GM21619 (cell line): ENCODE data around the gene RAB11FIP4.
"Not testable (repeated sequence)": the region's sequence is repeated elsewhere in the genome, so short reads cannot be mapped to it uniquely, and the experiment has no call there.

ENCODE experiments used
- ATAC-seq: cut with Tn5 transposase; IDR thresholded peaks from one replicate; pipeline ENCODE4 v1.9.1; 2021; ENCODE audit not compliant: unreplicated experiment

The RAB11FIP4 gene

DNA sequence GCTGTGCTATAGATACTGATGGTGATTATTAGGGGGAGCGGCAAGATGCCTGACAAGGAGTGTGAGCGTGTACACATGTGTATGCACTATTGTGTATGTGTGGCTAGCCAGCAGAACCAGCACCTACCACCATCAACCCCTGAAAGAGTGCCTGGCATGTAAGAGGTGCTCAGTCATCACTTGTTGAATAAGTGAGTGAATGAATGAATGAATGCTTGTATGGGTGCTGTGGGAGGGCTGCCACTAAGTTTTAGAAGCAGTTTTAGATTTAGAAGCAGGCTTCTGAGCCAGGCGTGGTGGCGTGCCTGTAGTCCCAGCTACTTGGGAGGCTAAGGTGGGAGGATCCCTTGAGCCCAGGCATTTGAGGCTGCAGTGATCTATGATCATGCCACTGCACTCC is 37.0 kb downstream of the RAB11FIP4 start:
- ATAC-seq, result no peak

DNA sequence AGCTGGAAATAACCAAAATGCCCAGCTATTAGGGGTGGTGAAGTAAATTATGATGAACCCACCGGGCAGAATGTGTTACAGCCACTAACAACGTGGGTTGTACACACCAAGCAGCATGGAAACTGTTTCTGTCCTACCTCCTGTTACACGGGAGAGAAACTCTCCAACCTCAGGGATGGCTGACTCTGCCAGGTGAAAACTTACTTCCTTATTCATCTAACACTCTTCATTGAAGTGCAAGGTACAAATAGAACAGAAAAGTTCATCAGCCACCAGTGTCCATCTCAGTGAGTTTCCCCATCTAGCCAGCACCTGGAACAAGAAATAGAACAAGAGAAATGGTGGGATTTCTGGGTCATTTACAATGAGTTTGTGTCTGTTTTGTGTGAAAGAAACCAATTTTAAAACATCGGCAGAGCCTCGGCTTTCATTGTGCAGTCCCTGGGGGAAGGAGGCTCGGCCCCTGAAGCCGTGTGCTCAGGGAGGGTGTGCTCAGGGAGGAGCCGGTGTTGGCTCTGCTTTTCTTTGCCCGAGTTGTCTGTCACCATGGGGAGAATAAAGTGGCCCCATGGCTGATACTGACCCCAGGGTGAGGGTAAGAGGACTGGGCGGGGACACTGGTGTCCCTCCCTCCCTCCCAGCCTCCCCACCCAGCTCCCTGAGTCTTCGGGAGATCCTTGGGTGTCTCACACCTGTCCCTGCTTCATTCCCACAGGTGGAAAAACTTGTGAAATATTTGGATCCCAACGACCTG is 39.8 kb downstream of the RAB11FIP4 start:
- ATAC-seq, result no peak

DNA sequence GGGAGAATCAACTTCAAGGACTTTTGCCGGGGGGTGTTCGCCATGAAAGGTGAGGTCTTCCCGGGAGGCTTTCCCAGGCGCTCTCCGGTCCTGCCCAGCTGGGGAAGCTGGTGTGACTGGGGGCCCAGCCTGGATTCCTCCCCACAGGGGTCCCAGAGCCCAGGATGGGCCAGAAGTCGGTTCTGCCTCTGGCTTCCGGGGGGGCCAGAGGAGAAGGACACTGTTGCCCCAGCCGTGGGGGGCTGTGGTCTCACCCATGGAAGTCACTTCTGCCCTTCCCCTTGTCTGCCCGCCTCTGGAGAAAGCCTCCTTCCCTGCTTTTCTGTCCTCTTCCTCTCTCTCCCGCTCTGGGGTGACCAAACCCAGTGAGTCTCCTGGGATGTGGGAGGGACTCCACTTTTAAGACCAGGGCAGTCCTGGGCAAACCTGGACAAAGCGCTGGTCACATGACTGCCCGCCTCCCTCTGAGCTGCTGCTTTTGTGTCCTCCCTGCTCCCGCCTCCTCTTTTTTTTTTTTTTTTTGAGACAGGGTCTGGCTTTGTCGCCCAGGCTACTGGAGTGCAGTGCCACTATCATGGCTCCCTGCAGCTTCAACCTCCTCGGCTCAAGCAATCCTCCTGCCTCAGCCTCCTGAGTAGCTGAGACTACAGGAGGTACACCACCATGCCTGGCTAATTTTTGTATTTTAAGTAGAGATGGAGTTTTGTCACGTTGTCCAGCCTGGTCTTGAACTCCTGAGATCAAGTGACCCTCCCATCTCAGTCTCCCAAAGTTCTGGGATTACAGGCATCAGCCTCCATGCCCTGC is 40.6 kb downstream of the RAB11FIP4 start:
- no peak for ATAC-seq

DNA sequence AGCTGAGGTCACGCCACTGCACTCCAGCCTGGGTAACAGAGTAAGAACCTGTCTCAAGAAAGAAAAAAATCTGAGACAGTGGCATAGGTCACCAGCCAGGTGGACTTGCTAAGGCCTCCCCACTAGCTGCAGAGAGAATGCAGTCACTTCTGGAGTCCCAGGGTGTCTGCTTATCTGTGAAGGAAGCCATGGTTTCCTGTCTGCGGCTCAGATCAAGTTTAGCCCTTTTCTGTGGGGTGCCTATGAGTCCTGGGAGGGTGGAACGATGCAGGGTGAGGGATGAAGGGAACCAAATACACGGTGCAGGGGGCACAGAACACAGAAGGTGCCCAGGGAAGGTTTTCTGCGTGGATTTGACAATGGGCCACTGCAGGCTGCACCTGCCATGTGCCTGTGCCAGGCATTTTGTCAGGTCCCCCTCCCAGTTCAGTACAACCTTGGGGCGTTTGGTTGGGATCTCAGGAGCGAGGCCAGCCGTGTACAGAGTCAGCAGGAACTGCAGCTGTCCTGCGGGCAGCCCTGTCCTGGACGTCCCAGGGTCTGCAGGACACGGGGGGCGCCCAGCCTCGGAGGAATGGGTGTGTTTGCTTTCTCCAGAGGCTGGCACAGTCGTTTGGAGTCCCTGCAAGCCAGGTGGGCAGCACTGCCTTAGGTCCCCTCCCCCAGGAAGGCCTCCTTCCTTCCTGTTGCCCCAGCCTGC is 41.8 kb downstream of the RAB11FIP4 start:
- no peak for ATAC-seq

DNA sequence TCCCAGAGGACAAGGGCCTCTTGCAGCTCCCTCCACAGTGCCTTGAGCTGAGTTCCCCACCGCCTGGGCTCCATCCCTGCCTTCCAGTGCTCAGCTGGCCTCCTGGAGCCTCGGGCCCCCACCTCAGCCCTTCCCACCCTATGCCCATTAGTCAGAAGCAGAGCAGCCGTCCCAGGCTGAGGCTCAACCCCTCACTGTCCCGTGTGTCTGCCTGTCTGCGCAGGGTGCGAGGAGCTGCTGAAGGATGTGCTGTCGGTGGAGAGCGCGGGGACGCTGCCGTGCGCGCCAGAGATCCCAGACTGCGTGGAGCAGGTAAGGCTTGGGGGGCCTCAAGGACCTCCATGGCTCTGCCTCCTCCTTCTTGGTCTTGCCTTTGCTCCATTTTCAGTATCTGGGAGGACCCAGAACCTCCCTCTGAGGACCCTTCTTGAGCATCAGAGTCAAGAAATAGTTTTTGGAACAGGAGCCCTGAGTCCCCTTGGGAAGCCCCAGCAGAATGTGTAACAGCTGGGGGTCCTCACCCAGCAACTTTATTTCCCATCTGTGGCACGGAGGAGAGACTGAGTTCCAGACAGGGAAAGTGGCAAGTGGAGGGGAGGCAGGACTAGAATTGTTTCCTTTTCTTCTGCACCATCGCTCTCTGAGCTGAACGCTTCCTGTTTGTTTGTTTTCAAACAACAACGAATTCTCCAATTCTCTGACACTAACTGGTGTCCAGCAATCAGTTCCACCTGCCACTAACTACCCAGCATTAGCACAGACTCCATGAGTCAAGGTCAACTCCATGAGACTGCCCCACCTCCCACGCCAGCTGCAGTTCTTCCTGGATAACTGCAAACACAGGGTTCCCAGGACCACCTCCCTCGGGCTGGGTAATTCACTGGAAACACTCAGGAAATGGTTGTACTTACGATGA is 42.6 kb downstream of the RAB11FIP4 start:
- ATAC-seq, result no peak

DNA sequence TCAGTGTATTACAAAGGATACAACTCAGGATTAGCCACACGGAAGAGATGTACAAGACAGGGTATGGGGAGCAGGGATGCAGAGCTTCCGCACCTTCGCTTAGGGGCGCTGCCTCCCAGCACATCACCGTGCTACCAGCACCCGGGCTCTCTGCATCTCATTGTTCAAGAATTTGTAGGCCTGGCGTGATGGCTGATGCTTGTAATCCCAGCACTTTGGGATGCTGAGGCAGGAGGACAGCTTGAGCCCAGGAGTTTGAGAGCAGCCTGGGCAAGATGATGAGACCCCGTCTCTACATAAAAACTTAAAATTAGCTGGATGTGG is 43.2 kb downstream of the RAB11FIP4 start:
- ATAC-seq, result no peak

DNA sequence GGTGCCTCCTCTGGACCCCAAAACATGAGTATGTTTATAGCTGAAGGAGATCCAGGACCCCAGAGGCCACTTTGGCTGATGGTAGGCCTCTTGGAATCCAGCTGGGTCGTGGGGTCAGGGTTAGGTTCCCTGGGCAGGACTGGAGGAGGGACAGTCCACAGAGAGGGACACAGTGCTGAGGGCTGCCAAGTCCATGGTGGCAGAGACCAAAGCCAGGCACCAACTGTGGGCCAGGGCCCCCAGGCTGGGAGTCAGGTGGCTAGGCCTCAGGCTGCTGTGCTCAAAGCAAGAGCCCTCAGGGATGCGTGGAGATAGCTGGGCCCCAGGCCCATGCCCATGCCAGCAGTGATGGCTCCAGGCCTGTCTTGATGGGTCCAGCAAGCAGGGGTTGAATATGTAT is 44.1 kb downstream of the RAB11FIP4 start:
- ATAC-seq, result no peak

DNA sequence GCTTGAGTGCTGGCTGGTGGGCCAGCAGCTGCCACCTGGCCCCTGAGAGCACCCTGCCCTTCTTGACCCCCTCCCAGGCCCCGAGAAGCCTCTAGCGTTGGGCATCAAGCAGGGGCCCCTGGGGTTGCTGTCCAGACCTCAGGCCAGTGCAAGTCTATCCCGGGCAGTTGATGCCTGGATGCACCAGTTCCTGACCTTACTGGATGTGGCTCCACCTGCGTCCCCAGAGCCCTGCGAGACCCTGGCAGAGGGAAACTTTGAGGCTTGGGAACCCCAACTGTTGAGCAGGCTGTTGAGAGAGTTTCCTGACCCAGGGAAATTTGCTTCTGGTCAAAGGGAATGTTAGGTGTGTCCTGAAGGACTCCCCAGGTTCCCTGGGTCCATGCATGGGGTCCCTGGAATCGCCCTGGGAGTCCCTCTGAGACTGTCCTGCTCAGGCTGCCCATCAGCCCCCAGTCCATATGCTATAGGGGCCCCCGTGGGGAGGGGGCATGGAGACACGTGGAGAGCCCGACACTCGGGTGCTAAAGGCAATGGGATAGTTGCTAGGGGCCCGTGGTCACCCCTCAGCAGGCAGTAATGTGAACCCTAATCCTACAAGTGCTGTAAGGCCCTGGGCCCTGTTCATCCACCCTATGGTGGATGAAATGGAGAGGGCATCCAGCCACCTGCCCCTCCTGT is 46.4 kb downstream of the RAB11FIP4 start:
- ATAC-seq, result no peak

DNA sequence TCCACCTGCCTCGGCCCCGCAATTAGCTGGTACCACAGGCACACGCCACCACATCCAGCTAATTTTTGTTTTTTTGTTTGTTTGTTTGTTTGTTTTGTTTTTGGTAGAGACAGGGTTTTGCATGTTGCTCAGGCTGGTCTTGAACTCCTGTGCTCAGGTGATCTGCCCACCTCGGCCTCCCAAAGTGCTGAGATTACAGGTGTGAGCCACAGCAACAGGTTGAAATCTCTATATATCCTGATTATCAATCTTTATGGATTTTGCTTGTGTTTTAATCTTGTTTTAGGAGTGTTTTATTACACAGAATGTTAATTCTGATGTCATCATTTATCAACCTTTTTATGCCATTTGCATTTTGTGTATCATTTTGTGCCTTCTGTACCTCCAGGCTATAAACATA is 48.2 kb downstream of the RAB11FIP4 start:
- no peak for ATAC-seq

DNA sequence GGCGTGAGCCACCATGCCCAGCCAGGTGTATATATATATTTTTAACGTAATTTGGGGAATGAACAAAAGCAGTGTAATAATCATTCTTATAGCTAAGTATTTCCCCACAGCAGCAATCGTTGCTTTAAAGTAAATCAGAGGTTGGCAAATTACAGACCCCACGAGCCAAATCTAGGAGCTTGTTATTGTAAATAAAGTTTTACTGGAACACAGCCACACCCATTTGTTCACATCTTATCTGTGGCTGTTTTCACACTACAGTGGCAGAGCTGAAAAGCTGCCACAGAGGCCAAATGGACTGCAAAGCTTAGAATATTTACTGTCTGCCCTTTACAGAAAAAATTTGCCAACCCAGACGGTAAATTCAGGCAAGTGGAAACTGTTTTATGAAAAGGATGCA is 50.8 kb downstream of the RAB11FIP4 start:
- no peak for ATAC-seq

DNA sequence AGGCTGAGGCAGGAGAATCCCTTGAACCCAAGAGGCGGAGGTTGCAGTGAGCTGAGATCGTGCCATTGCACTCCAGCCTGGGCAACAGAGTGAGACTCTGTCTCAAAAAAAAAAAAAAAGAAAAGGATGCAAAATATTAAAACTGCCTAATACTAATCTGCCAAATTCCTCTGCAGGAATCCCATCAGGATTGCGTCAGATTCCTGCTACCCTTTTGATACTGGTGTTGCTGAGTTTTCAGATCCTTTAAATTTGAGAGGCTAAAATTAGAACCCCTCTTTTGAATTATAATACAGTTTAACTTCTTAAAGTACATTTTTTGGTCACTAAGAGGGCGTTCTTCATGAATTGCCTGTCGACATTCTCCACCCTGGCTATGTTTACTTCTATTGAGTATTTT is 51.4 kb downstream of the RAB11FIP4 start:
- not testable (repeated sequence) for ATAC-seq

DNA sequence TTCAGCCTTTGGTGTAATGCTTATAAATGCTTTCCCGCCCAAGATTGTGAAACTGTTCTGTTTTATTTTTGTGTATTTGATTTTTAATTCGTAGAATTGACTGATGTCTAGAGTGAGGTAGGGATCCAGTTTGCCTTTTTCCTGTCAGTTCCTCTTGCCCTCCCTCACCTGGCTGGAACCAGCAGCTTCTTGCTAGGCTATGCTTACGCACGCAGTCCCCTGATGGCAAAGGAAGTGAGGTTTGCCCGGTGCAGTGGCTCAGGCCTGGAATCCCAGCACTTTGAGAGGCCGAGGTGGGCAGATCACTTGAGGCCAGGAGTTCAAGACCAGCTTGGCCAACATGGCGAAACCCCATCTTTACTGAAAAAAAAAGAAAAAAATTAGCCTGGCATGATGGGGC is 51.9 kb downstream of the RAB11FIP4 start:
- ATAC-seq, result no peak

DNA sequence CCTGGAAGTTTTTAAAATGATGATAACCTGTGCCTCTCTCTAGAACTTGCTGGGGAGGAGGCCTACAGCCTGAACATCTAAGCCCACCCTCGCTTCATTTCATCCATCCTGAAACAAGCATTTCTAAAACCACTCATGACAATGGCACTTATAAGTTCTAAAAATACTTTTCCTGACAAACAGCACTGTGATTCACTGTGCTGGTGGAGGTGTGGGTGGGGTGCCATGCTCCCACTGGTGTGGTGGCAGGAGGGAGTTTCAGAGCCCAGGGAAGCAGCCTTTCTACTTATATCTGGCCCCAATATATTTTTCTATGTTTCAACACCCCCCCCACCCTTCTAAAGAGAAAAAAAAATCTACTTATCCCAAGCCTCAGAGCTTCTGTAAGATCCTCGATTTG is 52.6 kb downstream of the RAB11FIP4 start:
- ATAC-seq, result no peak

DNA sequence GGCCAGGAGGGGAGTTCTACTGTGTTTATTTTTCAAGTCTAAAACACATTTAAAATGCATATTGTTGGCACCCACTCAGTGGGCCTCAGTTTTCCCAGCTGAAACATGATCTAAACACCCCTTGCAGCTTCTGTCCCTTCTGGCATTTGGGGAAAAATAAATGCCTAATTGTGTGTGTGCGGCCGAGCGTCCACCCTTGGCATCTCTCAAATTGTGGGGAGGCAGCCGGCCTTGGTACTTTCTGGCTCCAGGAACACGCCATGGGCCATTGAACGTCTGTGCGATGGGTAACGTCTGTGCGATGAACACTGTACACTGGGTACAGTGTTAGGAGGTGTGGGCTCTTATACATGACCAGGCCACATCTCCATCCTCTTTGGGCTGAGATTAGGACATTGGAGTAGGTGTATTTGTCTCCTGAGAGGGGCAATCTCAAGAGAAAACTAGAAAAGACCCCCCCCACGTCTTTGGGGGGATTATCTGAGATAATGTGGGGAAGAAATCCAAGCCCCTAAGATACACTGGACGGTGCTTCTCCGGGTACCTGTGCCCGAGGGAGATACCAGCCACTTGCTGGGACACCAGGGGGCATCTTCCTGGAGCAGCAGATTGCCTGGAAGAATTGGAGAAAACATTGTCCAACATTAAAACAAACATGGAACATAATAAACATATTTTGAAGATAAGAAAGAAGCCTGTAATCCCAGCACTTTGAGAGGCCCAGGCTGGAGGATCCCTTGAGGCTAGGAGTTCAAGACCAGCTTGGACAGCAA is 54.9 kb downstream of the RAB11FIP4 start:
- ATAC-seq, result no peak

DNA sequence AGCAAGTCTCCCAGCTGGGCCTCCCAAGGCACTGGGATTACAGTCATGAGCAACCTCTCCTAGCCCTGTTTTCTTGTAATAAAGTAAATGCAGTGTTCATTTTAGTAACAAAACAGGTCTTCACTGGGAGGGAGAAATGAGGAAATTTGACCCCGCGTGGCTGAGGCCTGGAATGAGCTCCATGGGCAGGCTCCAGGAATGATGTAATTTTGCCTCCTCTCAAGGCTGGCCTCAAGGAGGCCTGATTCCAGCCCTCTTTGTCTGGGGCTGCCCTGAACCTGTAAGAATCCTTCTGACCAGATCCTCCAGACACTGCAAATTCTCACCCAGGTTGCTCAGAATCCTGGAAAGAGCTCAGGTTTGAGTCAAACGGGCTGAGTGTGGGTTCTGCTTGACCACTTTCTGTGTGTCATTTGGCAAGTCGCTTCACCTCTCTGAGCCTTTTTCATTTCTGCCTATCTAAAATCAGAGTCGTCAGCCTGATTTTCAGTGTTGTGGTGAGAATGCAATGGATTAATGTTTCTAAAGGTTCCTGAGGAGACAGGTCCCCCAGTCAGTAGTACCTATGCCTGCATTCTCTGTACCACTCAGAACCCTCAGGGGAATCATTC is 57.1 kb downstream of the RAB11FIP4 start:
- no peak for ATAC-seq

DNA sequence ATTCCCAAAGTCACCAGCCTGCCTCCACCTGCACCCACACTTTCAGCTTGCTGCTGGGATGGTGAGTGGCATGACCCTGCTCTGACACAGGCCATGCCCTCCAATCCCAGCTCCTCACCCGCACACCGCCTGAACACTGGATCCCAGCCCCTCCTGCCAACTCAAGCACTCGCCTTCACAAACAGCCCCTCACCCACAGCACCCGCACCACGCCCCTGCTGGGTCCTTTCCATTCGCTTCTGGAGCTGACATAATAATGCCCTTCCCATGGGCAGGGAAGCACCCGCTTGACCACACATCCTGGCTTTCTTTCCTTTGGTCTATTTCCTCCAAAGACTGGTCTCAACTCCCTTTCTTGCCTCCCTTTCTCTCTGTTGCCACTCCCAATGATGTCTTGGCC is 57.6 kb downstream of the RAB11FIP4 start:
- ATAC-seq, result no peak

DNA sequence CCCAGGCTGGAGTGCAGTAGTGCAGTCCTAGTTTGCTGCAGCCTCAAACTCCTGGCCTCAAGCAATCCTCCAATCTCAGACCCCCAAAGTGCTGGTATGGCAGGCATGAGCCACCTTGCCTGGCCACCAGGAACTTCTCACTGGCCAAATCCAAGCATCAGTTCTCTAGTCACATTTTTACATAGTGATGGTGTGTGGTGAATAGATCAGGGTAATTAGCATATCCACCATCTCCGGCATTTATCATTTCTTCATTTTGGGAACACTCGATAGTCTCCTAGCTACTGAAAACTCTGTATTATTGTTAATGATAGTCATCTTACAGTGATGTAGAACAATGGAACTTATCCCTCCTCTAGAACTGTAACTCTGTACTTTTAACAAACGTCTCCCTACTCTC is 58.3 kb downstream of the RAB11FIP4 start:
- ATAC-seq, result no peak

DNA sequence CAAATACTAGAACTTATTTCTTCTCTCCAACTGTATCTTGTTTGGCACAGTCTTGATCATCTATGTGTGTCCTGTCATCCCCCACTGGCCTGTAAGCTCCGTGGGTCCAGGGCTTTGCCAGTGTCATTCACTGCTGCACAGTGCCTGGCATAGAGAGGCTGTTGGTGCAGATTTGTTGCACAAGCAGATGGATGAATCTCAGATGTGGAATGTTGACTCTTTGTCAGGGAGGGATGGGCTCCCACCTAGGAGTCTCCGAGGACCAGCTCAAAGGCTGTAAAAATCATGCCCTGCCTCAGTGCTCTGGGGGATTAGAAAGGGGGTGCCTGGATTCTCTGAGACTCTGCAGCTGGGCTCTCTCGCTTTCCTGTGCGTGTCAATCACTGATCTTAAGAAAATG is 60.6 kb downstream of the RAB11FIP4 start:
- no peak for ATAC-seq

DNA sequence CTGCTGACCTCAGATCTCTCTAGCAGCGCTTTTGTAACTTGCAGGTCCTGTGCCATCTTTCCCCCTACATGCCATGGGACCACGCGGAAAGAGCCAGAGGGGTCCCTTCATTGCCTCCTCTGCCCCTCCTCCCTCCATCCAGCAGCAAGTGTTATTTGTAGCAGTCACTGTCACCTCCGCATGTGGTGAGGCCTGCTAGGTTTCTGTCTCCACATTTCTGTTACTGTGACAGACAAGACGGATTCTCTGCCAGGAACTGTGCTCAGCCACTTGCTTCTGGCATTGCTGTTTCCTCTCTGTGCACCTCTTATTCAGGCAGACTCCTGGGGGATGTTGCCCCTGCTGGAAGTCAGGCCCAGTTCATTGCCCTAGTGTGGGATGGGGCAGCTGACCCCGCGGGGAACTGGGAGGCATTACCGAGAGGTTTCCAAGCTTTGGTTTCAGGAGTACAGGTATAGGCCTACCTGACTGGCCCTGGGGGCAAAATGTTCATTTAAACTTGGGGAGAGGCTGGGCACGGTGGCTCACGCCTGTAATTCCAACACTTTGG is 61.2 kb downstream of the RAB11FIP4 start:
- ATAC-seq, result no peak
